ENCODE results near the gene ARMCX5. TPM values are rescaled to one million over a fixed set of nuclear protein-coding genes. Genes with fewer than 3 reads are reported as not detected.
A peak's percentile ranks its signal among the peaks of the same experiment; 100 is the strongest.

Gene ARMCX5
- total RNA-seq, 2 experiments from 2014 or later: 9.4 TPM

- DNase-seq (no peak), ATAC-seq (no peak)
- Mint-ChIP-seq H3K36me3 (ENCODE audit: low read depth) (peaks cover 18% of the 10 kb centered on the region), H3K27ac (peak overlapping the region; percentile 97), H3K9me3 (no peaks in the 10 kb centered on the region), H3K4me1 (ENCODE audit: low read depth) (peaks cover 38% of the 10 kb centered on the region), H3K4me3 (peak overlapping the region; percentile 94), H3K27me3 (no peaks in the 10 kb centered on the region)
- no peak for TF ChIP-seq CTCF (IDR thresholded peaks at IDR 0.05)
- ChIA-PET POLR2A (no interaction called here), CTCF (no interaction called here)
- intact Hi-C loops (cut with micrococcal nuclease): no loop called here
These were observed 750 bp downstream of the ARMCX5 start for GRCh38 chrX:102599951-102600579.

- intact Hi-C loops (cut with micrococcal nuclease): no loop called here
These were observed 5.0 kb downstream of the ARMCX5 start for GRCh38 chrX:102604327-102604726.

GRCh38 chrX:102606115-102606514, 6.8 kb downstream of the ARMCX5 start:
- Mint-ChIP-seq H3K27ac (no peak overlapping the region), H3K9me3 (no peaks in the 10 kb centered on the region), H3K4me3 (no peak overlapping the region), H3K27me3 (no peaks in the 10 kb centered on the region), H3K36me3 (ENCODE audit: low read depth) (peaks cover 40% of the 10 kb centered on the region), H3K4me1 (ENCODE audit: low read depth) (peaks cover 37% of the 10 kb centered on the region)
- CTCF ChIA-PET: no interaction called here
- intact Hi-C loops (cut with micrococcal nuclease): no loop called here
- ATAC-seq (no peak), DNase-seq (no peak)
- no peak for TF ChIP-seq CTCF (IDR thresholded peaks at IDR 0.05)
- POLR2A ChIA-PET: no interaction called here

More at GRCh38 chrX:102604327-102604726, 5.0 kb downstream of the ARMCX5 start:
- H3K4me1 Mint-ChIP-seq (ENCODE audit: low read depth): peaks cover 48% of the 10 kb centered on the region
- no peaks in the 10 kb centered on the region for H3K9me3 Mint-ChIP-seq
- CTCF ChIA-PET: no interaction called here
- H3K27me3 Mint-ChIP-seq: no peaks in the 10 kb centered on the region
- POLR2A ChIA-PET: no interaction called here
- no peak for ATAC-seq
- H3K4me3 Mint-ChIP-seq: no peak overlapping the region
- peaks cover 33% of the 10 kb centered on the region for H3K36me3 Mint-ChIP-seq (ENCODE audit: low read depth)
- H3K27ac Mint-ChIP-seq: no peak overlapping the region
- no peak for DNase-seq
- no peak for TF ChIP-seq CTCF (IDR thresholded peaks at IDR 0.05)

- Mint-ChIP-seq H3K36me3 (ENCODE audit: low read depth) (peaks cover 42% of the 10 kb centered on the region), H3K27ac (no peak overlapping the region), H3K27me3 (no peaks in the 10 kb centered on the region), H3K4me3 (no peak overlapping the region), H3K9me3 (peaks cover 2% of the 10 kb centered on the region), H3K4me1 (ENCODE audit: low read depth) (peaks cover 20% of the 10 kb centered on the region)
- ATAC-seq (no peak), DNase-seq (no peak)
- ChIA-PET CTCF (interaction anchor here (0.6 kb wide), 1 partner anchor 76 kb away, joined by 3 read pairs; no protein-coding TSS in a partner anchor), POLR2A (no interaction called here)
- intact Hi-C loops (cut with micrococcal nuclease): no loop called here
- no peak for TF ChIP-seq CTCF (IDR thresholded peaks at IDR 0.05)
These were observed 11.6 kb downstream of the ARMCX5 start for GRCh38 chrX:102610905-102611304.

GRCh38 chrX:102624105-102624504, 24.8 kb downstream of the ARMCX5 start:
- TF ChIP-seq CTCF (IDR thresholded peaks at IDR 0.05): no peak
- ATAC-seq (peak; percentile 24), DNase-seq (no peak)
- intact Hi-C loops (cut with micrococcal nuclease): no loop called here
- peaks cover 28% of the 10 kb centered on the region for H3K36me3 Mint-ChIP-seq (ENCODE audit: low read depth)
- H3K4me1 Mint-ChIP-seq (ENCODE audit: low read depth): peaks cover 27% of the 10 kb centered on the region
- H3K27me3 Mint-ChIP-seq: no peaks in the 10 kb centered on the region
- H3K4me3 Mint-ChIP-seq: no peak overlapping the region
- ChIA-PET CTCF (no interaction called here), POLR2A (no interaction called here)
- peaks cover 17% of the 10 kb centered on the region for H3K9me3 Mint-ChIP-seq
- peak overlapping the region; percentile 5 for H3K27ac Mint-ChIP-seq
